Measurements from ENCODE around the gene PTRH2.
"Not testable (repeated sequence)": the region's sequence is repeated elsewhere in the genome, so short reads cannot be mapped to it uniquely, and the experiment has no call there.

Gene PTRH2

DNA sequence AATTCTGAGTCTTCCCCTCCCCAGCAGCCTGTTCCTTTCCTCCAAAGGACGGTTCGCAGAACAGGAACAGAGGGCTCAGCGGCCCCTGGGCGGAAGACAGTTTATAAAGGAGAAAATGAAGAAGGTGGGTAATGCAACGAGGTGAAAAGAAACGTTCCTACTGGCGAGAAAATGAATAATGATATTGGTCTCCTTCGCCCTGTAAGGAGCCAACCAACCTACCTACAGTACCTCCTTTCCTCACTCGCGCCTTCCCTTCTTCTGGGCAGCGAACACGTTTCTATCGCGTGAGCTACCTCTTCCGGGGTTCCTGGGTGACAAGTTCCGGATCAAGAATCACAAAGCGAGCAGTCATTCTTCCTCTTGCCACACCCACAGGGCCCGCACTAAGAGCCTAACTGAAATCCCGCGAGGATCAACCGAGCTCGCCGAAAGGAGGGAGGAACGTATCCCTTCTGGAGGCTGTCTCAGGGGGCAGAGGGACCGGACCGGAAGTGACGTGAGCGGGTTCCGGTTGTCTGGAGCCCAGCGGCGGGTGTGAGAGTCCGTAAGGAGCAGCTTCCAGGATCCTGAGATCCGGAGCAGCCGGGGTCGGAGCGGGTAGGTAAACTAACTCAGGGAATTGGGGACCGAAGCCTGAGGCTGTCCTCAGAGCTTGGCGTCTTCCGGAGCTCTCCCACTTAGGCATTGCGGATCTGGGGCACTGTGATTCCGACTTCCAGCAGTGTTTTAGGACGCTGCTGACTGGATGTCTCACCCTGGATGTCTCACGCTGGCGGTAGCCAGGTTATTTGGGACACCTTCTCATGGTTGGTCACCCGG lies at the start of gene PTRH2, which contains the start of gene VMP1:
Gene PTRH2, minus strand, starts transcription at position 282 of the 822 bp plus-strand sequence. CDS start 9,452 bp downstream, outside the sequence.
Gene VMP1, plus strand, starts transcription at position 506 of the 822 bp plus-strand sequence. CDS start 23,793 bp downstream, outside the sequence.
- DNase-seq (ENCODE audit: extremely low read depth in 1 of 2, low read depth in 1 of 2), result peak; percentile 76 to 84

DNA sequence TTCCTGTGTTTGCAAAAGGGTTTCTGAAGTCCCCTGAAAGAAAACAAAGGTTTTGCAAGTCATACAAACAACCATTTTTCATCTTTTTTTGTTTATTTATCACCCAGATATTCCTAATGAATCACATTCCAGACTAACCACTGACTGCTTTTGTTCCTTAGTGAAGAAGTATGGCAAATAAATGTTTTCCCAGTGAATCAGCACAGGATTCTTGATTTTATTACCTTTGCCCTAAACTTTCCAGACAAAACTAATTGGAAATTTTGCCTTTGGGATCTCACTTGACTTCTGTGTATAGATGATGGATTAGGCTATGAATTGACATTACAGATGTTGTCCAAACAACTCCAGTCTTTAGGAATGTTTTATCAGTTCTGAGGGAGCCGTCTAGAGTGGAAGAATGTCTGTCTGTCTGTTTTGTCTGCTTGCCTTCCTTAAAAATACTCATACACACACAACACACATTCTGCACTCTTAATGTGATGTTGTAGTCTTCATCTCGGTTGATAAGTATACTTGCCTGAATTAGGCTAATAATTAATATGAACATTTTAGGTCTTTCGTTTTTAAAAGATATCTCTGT lies 49.1 kb upstream of the PTRH2 start:
- DNase-seq (ENCODE audit: extremely low read depth in 1 of 2, low read depth in 1 of 2), result no peak

DNA sequence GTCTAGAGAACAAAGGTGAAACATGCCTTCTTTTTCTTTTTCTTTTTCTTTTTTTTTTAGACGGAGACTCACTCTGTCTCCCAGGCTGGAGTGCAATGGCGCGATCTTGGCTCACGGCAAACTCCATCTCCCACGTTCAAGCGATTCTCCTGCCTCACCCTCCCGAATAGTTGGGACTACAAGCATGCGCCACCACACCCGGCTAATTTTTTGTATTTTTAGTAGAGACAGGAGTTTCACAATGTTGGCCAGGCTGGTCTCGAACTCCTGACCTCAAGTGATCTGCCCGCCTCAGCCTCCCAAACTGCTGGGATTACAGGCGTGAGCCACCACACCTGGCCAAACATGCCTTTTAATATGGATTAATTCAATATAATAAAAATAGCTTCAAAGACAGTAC lies 47.8 kb upstream of the PTRH2 start:
- not testable (repeated sequence) for DNase-seq (ENCODE audit: extremely low read depth in 1 of 2, low read depth in 1 of 2)

DNA sequence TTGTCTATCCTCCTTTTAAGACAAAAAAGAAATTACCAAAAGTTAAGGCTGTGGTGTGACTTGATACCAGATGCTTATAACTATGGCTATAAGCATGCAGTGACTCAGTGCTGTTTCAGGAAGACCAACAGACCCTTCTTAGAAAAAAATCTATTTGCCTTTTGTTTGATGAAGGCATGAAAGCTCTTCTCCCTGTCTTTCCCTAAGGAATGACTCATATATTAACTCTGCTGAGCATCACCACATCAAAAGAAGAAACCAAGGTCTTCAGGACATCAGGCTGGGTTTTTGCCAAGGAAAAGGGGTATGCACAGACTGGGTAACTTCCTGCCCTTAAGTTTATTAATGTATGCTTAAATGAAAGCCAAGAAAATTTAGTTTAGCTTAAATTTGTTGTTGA lies 47.3 kb upstream of the PTRH2 start:
- no peak for DNase-seq (ENCODE audit: extremely low read depth in 1 of 2, low read depth in 1 of 2)

DNA sequence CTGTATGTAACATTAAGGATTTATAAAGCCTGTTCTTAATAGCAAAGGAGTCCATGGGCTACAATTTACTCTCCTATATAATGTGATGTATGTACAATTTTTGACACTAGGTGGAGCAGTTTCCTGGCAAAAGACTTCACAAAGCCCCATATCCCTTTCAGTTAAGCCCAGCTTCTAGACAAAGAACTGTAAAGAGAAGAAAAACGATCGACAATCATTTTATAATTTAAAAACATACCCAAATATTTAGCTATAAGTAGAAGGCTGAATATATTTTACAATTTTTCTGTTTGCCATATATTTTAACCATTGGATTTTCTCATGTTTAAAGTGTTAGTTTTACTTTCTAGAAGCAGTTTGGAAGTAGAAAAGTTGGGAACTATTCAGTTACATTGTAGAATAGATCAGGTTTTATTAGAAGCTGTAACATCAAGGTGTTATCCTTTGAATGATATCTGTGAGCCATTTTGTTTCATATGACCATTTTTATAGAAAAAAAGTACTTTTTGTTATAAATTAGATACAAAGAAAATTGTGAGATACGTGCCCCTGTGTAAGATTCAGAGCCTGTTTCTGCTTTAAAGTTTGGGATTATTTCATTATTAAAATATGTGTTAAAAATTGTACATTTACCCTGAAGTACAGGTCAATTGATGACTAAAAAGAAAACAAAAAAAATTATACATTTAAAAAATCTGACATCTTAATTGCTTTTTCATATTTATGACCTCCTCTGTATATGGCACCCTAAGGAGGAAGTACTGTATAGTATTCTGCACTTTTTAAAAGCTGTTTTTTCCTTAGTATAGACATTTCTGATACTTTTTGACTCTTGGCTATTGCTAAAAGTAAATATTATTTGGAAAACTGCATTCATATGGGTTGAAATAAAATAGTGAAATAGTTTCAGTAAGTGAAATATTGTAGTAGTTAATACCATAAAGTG lies 46.6 kb upstream of the PTRH2 start:
- no peak for DNase-seq (ENCODE audit: extremely low read depth in 1 of 2, low read depth in 1 of 2)

DNA sequence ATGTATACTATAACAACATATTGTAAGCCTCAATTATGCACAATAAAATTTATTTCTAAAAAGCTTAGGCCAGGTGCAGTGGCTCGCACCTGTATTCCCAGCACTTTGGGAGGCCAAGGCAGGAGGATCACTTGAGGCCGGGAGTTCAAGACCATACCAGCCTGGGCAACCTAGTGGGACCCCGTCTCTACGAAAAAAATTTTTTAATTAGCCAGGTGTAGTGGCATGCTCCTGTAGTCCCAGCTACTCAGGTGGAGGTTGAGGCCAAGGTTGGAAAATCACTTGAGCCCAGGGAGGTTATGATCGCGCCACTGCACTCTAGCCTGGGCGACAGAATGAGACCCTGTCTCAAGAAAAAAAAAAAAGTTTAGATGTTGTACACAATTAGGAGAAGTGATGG lies 45.7 kb upstream of the PTRH2 start:
- no peak for DNase-seq (ENCODE audit: extremely low read depth in 1 of 2, low read depth in 1 of 2)

DNA sequence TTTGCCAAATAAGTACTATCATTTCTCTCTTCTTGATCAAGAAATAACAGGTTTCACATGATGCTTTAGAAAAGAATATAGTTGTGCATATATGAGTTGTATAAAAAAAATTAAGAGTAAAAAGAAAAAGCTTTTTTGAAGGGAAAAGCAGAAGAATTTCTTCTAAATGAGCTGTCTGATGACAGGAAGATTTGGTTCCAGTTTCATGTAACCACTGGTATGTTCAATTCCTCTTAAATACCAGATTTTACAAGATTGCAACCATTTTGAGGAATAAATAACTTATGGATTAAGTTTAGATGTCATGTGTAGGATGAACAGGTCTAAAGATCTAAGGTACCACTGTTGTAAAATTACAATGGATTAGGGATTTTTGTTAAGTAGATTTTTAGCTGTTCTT lies 45.2 kb upstream of the PTRH2 start:
- no peak for DNase-seq (ENCODE audit: extremely low read depth in 1 of 2, low read depth in 1 of 2)

DNA sequence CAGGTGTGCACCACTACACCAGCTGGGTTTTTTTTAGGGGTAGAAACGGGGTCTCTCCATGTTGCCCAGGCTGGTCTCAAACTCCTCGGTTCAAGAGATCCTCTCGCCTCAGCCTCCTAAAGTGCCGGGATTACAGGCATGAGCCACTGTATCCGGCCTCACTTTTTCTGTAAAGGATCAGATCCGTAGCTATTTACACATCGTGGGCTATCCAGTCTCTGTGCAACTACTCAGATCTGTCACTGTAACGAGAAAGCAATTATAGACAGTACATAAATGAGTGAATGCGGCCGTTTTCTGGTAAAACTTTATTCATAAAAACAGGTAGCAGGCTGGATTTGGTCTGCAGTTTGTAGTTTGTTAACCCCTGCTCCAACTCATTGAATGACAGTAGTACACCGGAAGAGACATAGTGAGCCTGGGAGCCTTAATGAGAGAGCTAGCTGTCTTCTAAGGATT lies 44.8 kb upstream of the PTRH2 start:
- no peak for DNase-seq (ENCODE audit: extremely low read depth in 1 of 2, low read depth in 1 of 2)

DNA sequence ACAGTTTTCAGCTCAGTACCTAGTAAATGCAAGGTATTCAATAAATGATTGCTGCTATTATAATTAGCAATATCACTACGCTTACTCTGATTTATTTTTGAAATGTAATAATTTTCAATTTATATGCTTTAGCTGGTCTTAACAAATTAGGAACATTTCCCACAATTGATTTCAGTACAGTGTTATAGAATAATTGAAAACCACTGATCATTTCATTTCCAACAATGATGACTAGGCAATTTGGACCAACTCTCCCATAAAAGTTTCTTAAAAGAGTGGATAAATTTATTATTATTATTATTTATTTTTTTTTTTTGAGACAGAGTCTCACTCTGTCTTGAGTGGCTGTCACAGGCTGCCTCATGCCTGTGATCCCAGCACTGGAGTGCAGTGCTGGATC lies 41.4 kb upstream of the PTRH2 start:
- DNase-seq (ENCODE audit: extremely low read depth in 1 of 2, low read depth in 1 of 2), result no peak

DNA sequence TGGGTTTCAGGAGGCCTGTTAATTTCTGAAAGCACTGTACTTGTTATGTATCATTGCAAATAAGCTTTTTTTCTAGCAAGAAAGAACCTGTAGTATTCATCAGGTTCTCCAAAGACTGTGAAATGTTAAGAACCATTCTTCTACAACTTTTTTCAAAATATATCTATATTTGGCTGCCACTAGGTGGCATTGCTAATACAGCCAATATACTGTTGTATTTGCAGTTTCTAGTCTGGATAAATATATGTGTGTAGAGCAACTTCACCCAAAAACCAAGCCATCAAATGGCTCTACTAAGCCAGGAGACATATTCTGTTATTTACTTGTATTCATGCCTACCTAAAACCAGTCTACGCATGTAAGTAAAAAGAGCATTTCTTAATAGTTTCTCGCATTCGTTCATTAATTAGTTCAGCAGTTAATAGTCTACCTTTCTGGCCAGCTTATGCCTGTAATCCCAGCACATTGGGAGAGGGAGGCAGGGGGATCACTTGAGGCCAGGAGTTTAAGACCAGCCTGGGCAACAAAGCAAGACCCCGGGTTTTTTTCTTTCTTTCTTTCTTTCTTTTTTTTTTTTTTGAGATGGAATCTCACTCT lies 39.7 kb upstream of the PTRH2 start:
- DNase-seq (ENCODE audit: extremely low read depth in 1 of 2, low read depth in 1 of 2), result no peak

DNA sequence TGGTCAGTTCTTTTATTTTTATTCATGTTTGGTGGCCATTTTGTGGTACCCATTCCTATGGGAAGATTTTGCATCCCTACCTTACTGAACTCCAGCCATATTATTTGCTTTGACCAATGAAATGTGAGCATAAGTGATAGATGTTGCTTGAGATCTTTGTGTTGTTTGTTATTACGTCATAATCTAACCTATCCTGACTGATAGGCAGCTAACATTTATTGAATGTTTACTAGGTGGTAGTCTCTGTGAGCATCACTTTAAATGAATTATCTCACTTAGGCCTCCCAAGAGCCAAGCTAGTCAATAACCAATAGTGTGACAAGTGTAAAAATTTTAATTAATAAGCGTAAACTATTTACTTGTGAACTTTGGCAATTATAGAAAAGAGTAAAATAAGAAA lies 37.8 kb upstream of the PTRH2 start:
- no peak for DNase-seq (ENCODE audit: extremely low read depth in 1 of 2, low read depth in 1 of 2)

DNA sequence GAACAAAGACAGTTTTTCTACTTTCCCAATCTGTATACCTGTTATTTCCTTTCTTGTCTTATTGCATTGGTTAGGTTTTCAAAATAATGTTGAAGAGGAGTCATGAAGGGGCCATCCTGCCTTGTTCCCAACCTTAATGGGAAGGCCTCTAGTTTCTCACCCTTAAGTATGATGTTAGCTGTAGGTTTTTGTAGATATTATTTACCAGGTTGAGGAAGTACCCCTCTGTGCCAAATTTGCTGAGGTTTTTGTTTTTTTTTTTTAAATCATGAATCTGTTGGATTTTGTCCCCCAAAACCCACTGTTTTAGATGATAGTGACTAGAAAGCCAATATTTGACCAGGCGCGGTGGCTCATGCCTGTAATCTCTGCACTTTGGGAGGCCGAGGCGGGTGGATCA lies 36.6 kb upstream of the PTRH2 start:
- no peak for DNase-seq (ENCODE audit: extremely low read depth in 1 of 2, low read depth in 1 of 2)

DNA sequence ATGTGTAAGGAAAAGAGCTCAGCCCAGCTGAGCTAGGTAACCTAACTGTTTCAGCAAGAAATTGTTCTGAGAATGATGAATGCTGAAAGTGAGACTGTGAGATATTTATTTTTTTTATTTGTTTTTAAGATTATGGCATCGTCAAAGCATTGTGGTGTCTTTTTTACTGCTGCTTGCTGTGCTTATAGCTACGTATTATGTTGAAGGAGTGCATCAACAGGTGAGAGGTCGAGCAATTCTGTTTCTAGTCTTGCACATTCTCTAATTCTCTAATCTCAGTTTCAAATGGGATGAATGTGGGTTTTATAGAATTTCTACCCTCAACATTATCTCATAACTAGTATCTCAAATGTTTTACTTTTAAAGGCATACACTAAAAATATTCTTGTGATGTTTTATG lies 30.1 kb upstream of the PTRH2 start:
- DNase-seq (ENCODE audit: extremely low read depth in 1 of 2, low read depth in 1 of 2), result no peak

DNA sequence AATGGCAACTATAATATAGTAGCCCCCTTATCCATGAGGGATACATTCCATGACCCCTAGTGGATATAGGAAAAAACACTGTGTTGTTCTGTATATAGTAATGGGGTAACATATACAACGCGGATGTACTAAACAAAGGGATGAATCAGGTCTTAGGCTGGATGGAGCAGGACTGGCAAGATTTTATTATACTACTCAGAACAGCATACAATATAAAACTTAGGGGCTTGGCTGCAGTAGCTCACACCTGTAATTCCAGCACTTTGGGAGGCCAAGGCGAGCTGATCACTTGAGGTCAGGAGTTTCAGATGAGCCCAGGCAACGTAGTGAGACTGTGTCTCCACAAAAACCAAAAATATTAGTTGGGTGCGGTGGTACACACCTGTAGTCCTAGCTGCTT lies 27.0 kb upstream of the PTRH2 start:
- no peak for DNase-seq (ENCODE audit: extremely low read depth in 1 of 2, low read depth in 1 of 2)

DNA sequence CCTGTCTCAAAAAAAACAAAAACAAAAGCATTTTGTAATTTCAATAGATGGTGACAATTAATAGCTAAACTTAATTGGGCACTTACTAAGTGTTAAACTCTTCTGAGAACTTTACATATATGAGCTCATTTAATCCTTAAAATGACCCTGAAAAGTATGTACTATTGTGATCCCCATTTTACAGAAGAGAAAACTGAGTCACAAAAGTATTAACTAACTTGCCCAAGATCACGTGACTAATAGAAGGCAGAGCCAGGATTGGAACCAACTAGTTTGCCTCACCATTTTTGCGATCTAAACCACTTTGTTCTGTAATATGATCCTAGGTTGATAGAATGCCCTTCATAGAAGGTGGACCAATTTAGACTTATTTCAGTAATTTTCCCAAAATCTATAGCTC lies 26.5 kb upstream of the PTRH2 start:
- no peak for DNase-seq (ENCODE audit: extremely low read depth in 1 of 2, low read depth in 1 of 2)

DNA sequence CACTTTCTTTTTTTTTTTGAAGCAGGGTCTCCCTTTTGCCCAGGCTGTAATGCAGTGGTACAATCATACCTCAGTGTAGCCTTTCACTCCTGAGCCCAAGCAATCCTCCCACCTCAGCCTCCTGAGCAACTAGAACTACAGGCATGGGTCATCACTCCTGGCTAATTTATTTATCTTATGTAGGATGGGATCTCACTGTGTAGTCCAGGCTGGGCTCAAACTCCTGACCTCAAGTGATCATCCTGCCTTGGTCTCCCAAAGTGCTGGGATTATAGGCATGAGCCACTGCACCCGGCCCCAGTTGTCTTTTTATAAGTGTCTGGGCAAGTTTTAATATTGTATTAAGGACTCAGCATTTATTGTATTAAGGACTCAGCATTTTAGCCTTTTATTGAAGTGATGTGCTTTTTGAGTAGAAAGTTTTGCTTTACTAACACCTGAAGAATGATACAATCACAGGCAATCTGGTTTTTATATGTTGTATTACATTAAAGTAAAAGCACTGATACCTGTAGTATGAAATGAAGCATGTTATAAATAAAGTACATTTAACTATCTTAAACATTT lies 23.1 kb upstream of the PTRH2 start:
- no peak for DNase-seq (ENCODE audit: extremely low read depth in 1 of 2, low read depth in 1 of 2)

DNA sequence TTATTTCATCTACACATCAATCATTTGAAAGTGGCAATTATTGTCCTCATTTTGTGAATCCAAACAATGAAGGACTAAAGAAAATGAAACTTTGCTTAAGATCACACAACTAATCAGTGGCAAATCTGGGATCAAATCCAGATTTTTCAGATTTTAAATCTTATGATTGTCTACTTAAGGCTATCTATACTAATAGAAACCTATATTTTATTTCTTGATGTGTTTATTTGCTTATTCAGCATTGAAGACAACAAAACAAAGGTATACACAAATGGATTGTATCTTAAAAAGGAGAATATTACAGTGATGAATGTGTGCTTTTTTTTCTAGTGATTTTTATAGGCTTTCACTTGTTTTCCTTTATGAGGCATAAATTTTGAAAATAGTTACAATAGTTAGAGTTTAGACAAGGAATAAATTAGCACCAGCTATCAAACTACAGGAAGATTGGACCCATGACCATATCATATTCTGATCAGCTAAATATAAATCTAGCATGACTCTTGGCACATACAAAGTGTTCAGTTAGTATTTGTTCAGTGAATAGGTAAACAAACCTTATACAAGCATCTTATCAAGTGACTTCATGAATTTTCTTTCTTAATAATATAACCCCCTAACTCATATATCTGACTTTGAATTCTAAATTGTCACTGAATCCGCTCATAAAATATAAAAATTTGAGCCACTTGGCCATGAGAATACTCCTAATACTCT lies 20.7 kb upstream of the PTRH2 start:
- DNase-seq (ENCODE audit: extremely low read depth in 1 of 2, low read depth in 1 of 2), result no peak

DNA sequence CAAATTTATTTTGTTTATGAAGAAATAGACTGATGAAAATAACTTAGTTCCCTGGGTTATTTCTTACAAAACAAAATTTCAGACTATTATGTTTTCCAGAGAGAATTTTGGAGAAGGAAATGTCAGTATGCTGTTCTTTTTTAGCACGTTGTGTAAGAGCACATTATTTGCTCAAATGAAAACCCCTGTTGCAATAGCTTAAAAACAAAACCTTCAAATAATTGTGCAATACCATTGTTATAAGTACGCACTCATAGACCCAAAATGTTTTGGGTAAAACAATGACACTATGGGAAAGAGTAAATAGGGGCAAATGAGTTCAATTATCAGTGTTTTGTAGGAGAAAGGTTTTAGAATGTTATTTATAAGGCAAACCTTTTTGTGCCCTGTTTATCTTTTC lies 18.5 kb upstream of the PTRH2 start:
- no peak for DNase-seq (ENCODE audit: extremely low read depth in 1 of 2, low read depth in 1 of 2)

DNA sequence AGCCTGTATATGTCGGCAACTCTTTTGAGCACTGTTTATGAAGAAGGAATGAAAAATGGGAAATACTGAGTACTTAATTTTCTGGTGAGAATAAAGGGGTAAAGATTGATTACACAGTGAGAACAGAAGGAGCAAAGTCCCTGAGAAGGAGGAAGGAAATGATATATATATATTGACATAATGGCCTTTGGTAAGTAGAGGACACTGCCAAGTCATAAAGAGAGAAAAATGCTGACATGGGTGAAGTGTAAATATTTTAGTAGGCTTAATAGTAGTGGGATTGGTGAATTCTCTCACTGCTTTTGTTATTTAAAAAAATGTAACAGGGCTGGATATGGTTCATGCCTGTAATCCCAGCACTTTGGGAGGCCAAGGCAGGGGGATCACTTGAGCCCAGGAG lies 16.4 kb upstream of the PTRH2 start:
- DNase-seq (ENCODE audit: extremely low read depth in 1 of 2, low read depth in 1 of 2), result no peak

DNA sequence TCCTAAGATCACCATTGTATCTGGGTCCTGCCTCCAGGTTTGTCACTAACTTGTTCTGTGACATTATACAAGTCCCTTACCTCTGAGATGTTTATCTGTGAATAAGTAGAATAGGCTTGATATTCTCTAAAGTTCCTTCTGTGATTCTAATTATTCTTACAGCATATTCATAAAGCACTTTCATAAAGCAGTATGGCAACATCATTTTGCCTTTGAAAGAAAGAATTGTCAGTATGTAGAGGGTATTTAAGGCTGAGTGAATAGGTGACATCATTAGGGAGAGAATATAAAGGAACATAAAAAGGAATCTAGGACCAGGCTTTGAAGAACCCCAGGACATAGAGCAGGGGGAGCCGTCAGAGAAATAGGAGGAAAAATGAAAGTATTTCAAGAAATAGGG lies 15.8 kb upstream of the PTRH2 start:
- no peak for DNase-seq (ENCODE audit: extremely low read depth in 1 of 2, low read depth in 1 of 2)
